ENCODE results near the gene ALDH1L2. TPM values are rescaled to one million over a fixed set of nuclear protein-coding genes. Genes with fewer than 3 reads are reported as not detected.

ALDH1L2 gene
- total and polyA plus RNA-seq, 4 experiments from 2014 or later = 0.08 to 0.72 (median 0.15) TPM; not detected in 1

- peak overlapping the region; percentile 65 to 98 (median 94) for H3K27ac Mint-ChIP-seq
- no peaks in the 10 kb centered on the region for H3K9me3 Mint-ChIP-seq
- H3K27me3 Mint-ChIP-seq = no peaks in the 10 kb centered on the region
- peak overlapping the region; percentile 43 to 89 (median 76) for H3K4me3 Mint-ChIP-seq
- Histone ChIP-seq H3K27ac (ENCODE audit: low read depth, low read length) (peak overlapping the region; percentile 43), H3K4me3 (ENCODE audit: low read length in 2 of 2) (no peak overlapping the region), H3K27me3 (ENCODE audit: insufficient read depth, low read length) (no peaks in the 10 kb centered on the region), H3K9me3 (ENCODE audit: control insufficient read depth in 1 of 2, low read length in 2 of 2) (no peaks in the 10 kb centered on the region), H3K4me1 (ENCODE audit: insufficient read depth, low read length) (peaks cover 23% of the 10 kb centered on the region), H3K36me3 (ENCODE audit: insufficient read depth, low read length) (no peaks in the 10 kb centered on the region)
- peak in 4 of 5 donors; percentile 10 to 35 (median 25) for DNase-seq
- ChIA-PET CTCF (ENCODE audit: partially characterized antibody) (interaction anchor here (1.0 to 4.0 kb wide), 3 partner anchors 17 to 678 kb away, joined by 3 to 26 read pairs (median 5); no protein-coding TSS in a partner anchor), POLR2A (ENCODE audit: partially characterized antibody) (interaction anchor here (0.6 to 2.0 kb wide), 6 partner anchors 11 to 317 kb away, joined by 3 to 4 read pairs (median 4); partner anchors contain the start of genes NOPCHAP1 and SLC41A2)
- peaks cover 21 to 42% (median 28%) of the 10 kb centered on the region in 4 donors for H3K4me1 Mint-ChIP-seq
- H3K36me3 Mint-ChIP-seq = no peaks in the 10 kb centered on the region
- intact Hi-C loops (cut with micrococcal nuclease) = loop anchor here (2.0 to 5.0 kb wide), 3 partner anchors 50 to 580 kb away; partner anchors contain the start of genes CHST11, NOPCHAP1 and SLC41A2
These were observed 47.2 kb downstream of the ALDH1L2 start for GRCh38 chr12:105036937-105037649.

DNA sequence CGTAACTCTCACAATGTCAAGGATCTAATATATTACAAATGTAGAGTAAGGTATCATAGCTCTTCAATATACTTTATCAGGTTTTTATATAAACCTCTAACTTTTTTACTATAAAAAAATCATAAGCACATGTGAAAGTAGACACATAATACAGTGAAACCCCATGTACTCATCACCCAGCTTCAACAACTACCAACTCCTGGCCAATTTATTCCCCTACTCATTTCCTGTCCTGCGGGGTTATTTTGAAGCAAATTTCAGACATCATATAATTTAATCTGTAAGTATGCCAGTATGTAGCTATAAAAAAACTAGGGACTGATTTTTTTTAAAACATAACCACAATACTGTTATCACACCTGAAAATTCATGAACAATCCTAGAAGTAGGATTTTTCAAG lies 50.4 kb downstream of the ALDH1L2 start:
- ChIA-PET POLR2A (ENCODE audit: partially characterized antibody) (no interaction called here), CTCF (ENCODE audit: partially characterized antibody) (interaction anchor here (0.7 to 2.0 kb wide), 6 partner anchors 11 to 829 kb away, joined by 3 to 7 read pairs (median 3); no protein-coding TSS in a partner anchor)
- Mint-ChIP-seq H3K36me3 (no peaks in the 10 kb centered on the region), H3K4me3 (no peak overlapping the region), H3K9me3 (no peaks in the 10 kb centered on the region), H3K27ac (peak overlapping the region in 3 of 7 donors; percentile 14 to 54 (median 41)), H3K4me1 (peaks cover 25 to 49% (median 32%) of the 10 kb centered on the region in 4 donors), H3K27me3 (no peaks in the 10 kb centered on the region)
- intact Hi-C loops (cut with micrococcal nuclease) = no loop called here
- Histone ChIP-seq H3K27me3 (ENCODE audit: insufficient read depth, low read length) (no peaks in the 10 kb centered on the region), H3K4me3 (ENCODE audit: low read length in 2 of 2) (no peak overlapping the region), H3K9me3 (ENCODE audit: control insufficient read depth in 1 of 2, low read length in 2 of 2) (no peaks in the 10 kb centered on the region), H3K4me1 (ENCODE audit: insufficient read depth, low read length) (peaks cover 30% of the 10 kb centered on the region), H3K27ac (ENCODE audit: low read depth, low read length) (no peak overlapping the region), H3K36me3 (ENCODE audit: insufficient read depth, low read length) (no peaks in the 10 kb centered on the region)
- DNase-seq = no peak

- no peaks in the 10 kb centered on the region for H3K27me3 Mint-ChIP-seq
- no peak overlapping the region for H3K27ac ChIP-seq (ENCODE audit: low read depth, low read length)
These were observed 51.4 kb downstream of the ALDH1L2 start for GRCh38 chr12:105032703-105033357.

DNA sequence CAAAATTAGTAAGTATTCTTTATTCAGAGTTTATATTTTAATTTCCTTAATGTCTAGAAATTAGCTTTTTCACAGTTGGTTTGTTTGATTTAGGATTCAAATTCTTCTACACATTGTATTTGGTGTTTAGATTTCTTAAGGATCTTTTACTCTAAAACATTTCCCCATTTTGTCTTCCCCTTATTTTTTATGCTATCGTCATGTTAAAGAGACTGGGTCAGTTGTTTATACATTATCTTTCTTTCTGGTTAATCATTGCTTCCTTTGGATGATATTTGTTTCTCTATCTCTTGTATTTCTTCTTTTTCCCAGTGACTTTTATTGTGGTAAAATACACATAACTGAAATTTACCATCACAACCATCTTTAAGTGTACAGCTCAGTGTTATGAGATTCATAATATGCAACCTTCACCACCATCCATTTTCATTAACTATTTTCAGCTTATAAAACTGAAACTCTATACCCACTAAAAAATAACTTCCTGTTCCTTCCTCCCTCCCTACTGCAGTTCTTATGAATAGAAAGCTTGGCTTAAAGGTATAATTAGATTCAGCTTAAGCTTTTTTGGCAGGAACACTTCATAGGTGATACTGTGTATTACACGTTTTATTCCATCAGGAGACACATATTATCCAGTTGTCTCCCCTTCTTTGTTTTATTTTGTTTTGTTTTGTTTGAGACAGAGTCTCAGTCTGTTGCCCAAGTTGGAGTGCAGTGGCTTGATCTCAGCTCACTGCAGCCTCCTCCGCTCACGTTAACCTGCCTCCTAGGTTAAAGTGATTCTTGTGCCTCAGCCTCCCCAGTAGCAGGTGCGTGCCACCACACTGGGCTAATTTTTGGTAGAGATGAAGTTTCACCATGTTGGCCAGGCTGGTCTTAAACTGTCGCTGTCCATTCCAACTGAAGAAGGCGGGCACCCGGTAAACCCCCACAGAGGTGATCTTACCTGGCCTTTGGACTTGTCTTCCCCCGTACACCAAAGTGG lies 53.1 kb downstream of the ALDH1L2 start:
- Mint-ChIP-seq H3K36me3 (no peaks in the 10 kb centered on the region), H3K27ac (peak overlapping the region in 5 of 7 donors; percentile 20 to 83 (median 61))
- intact Hi-C loops (cut with micrococcal nuclease) = no loop called here

More at GRCh38 chr12:105032703-105033357, 51.4 kb downstream of the ALDH1L2 start:
- Histone ChIP-seq H3K27me3 (ENCODE audit: insufficient read depth, low read length) (no peaks in the 10 kb centered on the region), H3K36me3 (ENCODE audit: insufficient read depth, low read length) (no peaks in the 10 kb centered on the region), H3K9me3 (ENCODE audit: control insufficient read depth in 1 of 2, low read length in 2 of 2) (no peaks in the 10 kb centered on the region), H3K4me1 (ENCODE audit: insufficient read depth, low read length) (peaks cover 21% of the 10 kb centered on the region), H3K4me3 (ENCODE audit: low read length in 2 of 2) (no peak overlapping the region)
- H3K27ac Mint-ChIP-seq = peak overlapping the region in 1 of 7 donors; percentile 59
- DNase-seq = no peak
- H3K36me3 Mint-ChIP-seq = no peaks in the 10 kb centered on the region
- intact Hi-C loops (cut with micrococcal nuclease) = no loop called here
- H3K4me3 Mint-ChIP-seq = no peak overlapping the region
- POLR2A ChIA-PET (ENCODE audit: partially characterized antibody) = no interaction called here
- H3K9me3 Mint-ChIP-seq = no peaks in the 10 kb centered on the region
- peaks cover 20 to 42% (median 25%) of the 10 kb centered on the region in 4 donors for H3K4me1 Mint-ChIP-seq
- CTCF ChIA-PET (ENCODE audit: partially characterized antibody) = interaction anchor here (1.2 to 2.0 kb wide), 2 partner anchors 21 to 31 kb away, joined by 3 to 7 read pairs; no protein-coding TSS in a partner anchor

GRCh38 chr12:105026411-105026810 lies 57.8 kb downstream of the ALDH1L2 start:
- ChIA-PET CTCF (ENCODE audit: partially characterized antibody) (no interaction called here), POLR2A (ENCODE audit: partially characterized antibody) (interaction anchor here (0.9 kb wide), 1 partner anchor 11 kb away, joined by 3 read pairs; no protein-coding TSS in a partner anchor)
- no peaks in the 10 kb centered on the region for H3K27me3 Mint-ChIP-seq
- no peak for DNase-seq
- H3K9me3 Mint-ChIP-seq = no peaks in the 10 kb centered on the region
- intact Hi-C loops (cut with micrococcal nuclease) = no loop called here
- no peak overlapping the region for H3K27ac Mint-ChIP-seq
- Histone ChIP-seq H3K9me3 (ENCODE audit: control insufficient read depth in 1 of 2, low read length in 2 of 2) (no peaks in the 10 kb centered on the region), H3K27me3 (ENCODE audit: insufficient read depth, low read length) (no peaks in the 10 kb centered on the region), H3K27ac (ENCODE audit: low read depth, low read length) (no peak overlapping the region), H3K4me3 (ENCODE audit: low read length in 2 of 2) (no peak overlapping the region), H3K36me3 (ENCODE audit: insufficient read depth, low read length) (no peaks in the 10 kb centered on the region), H3K4me1 (ENCODE audit: insufficient read depth, low read length) (peaks cover 6% of the 10 kb centered on the region)
- peaks cover 6 to 7% (median 7%) of the 10 kb centered on the region in 4 donors for H3K4me1 Mint-ChIP-seq
- H3K4me3 Mint-ChIP-seq = no peak overlapping the region
- H3K36me3 Mint-ChIP-seq = no peaks in the 10 kb centered on the region

More for the DNA sequence above, 53.1 kb downstream of the ALDH1L2 start:
- no peaks in the 10 kb centered on the region for H3K27me3 Mint-ChIP-seq
- Histone ChIP-seq H3K36me3 (ENCODE audit: insufficient read depth, low read length) (no peaks in the 10 kb centered on the region), H3K4me1 (ENCODE audit: insufficient read depth, low read length) (peaks cover 8% of the 10 kb centered on the region), H3K27ac (ENCODE audit: low read depth, low read length) (no peak overlapping the region), H3K4me3 (ENCODE audit: low read length in 2 of 2) (no peak overlapping the region), H3K9me3 (ENCODE audit: control insufficient read depth in 1 of 2, low read length in 2 of 2) (no peaks in the 10 kb centered on the region), H3K27me3 (ENCODE audit: insufficient read depth, low read length) (no peaks in the 10 kb centered on the region)
- H3K9me3 Mint-ChIP-seq = no peaks in the 10 kb centered on the region
- ChIA-PET POLR2A (ENCODE audit: partially characterized antibody) (no interaction called here), CTCF (ENCODE audit: partially characterized antibody) (interaction anchor here (0.7 to 1.1 kb wide), 2 partner anchors 17 to 649 kb away, joined by 3 read pairs; no protein-coding TSS in a partner anchor)
- DNase-seq = no peak
- H3K4me3 Mint-ChIP-seq = peak overlapping the region in 3 of 8 donors; percentile 0 to 51 (median 31)
- peaks cover 15 to 29% (median 17%) of the 10 kb centered on the region in 4 donors for H3K4me1 Mint-ChIP-seq

GRCh38 chr12:105025890-105026289 lies 58.4 kb downstream of the ALDH1L2 start:
- no peak for DNase-seq
- ChIA-PET POLR2A (ENCODE audit: partially characterized antibody) (interaction anchor here (0.9 kb wide), 1 partner anchor 11 kb away, joined by 3 read pairs; no protein-coding TSS in a partner anchor), CTCF (ENCODE audit: partially characterized antibody) (no interaction called here)
- no peak overlapping the region for H3K4me3 ChIP-seq (ENCODE audit: low read length in 2 of 2)
- intact Hi-C loops (cut with micrococcal nuclease) = no loop called here
- H3K36me3 ChIP-seq (ENCODE audit: insufficient read depth, low read length) = no peaks in the 10 kb centered on the region
- Mint-ChIP-seq H3K4me1 (peaks cover 1 to 2% (median 1%) of the 10 kb centered on the region in 4 donors), H3K27me3 (no peaks in the 10 kb centered on the region), H3K4me3 (no peak overlapping the region), H3K9me3 (no peaks in the 10 kb centered on the region), H3K36me3 (peaks cover 0 to 2% of the 10 kb centered on the region in 2 donors), H3K27ac (no peak overlapping the region)
- H3K9me3 ChIP-seq (ENCODE audit: control insufficient read depth in 1 of 2, low read length in 2 of 2) = no peaks in the 10 kb centered on the region
- peaks cover under 1% of the 10 kb centered on the region for H3K4me1 ChIP-seq (ENCODE audit: insufficient read depth, low read length)
- no peaks in the 10 kb centered on the region for H3K27me3 ChIP-seq (ENCODE audit: insufficient read depth, low read length)
- no peak overlapping the region for H3K27ac ChIP-seq (ENCODE audit: low read depth, low read length)

Data from CD4-positive, alpha-beta memory T cell (primary cell).